NT2/D1 (cell line): Measurements from ENCODE around the gene TAF13.

Experiments used
- SUZ12 ChIP-seq: IDR thresholded peaks from 2 replicates; pipeline ENCODE4 v1.6.1; 2011; ENCODE audit not compliant: insufficient read length, insufficient read depth; ENCODE audit errors: extremely low read depth
- ZNF274 ChIP-seq: IDR thresholded peaks from 2 replicates; pipeline ENCODE4 v1.6.1; 2011; ENCODE audit warnings: mild to moderate bottlenecking, low read depth, low read length

DNA sequence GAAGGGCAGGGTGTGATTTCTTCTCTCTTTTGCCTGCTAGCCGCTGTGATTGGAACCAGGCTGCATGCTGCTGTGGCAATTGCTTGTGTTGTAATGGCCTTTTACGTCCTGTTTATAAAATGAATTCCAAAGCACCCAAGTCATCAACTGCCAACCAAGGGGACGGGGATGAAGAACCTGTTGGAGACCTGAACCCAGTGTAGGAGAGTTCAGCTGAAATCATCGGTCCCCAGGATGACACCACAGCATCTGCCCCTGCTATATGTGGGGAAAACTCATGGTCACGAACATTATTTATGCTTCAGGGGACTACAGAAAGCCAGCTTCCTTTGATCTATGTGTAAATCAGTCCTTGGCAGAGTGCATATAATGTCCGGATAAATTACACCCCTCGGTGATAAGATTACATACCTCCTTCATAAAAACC is 18.6 kb upstream of the TAF13 start:
- TF ChIP-seq ZNF274 (no peak), SUZ12 (no peak)
